ENCODE results near the gene HMG20A.

The HMG20A gene

GRCh38 chr15:77503764-77504163 is 83.1 kb downstream of the HMG20A start:
- no peak for DNase-seq

- no peak for DNase-seq
These were observed 83.6 kb downstream of the HMG20A start for GRCh38 chr15:77504306-77504705.

- DNase-seq, result no peak
These were observed 84.2 kb downstream of the HMG20A start for GRCh38 chr15:77504871-77505270.

GRCh38 chr15:77505556-77505955 is 84.9 kb downstream of the HMG20A start:
- DNase-seq, result no peak

- no peak for DNase-seq
These were observed 85.8 kb downstream of the HMG20A start for GRCh38 chr15:77506311-77507142.

- DNase-seq, result no peak
These were observed 86.6 kb downstream of the HMG20A start for GRCh38 chr15:77507143-77507897.

- DNase-seq, result no peak
These were observed 87.2 kb downstream of the HMG20A start for GRCh38 chr15:77507911-77508310.

GRCh38 chr15:77508541-77509243 is 88.0 kb downstream of the HMG20A start:
- no peak for DNase-seq

GRCh38 chr15:77510066-77511057 is 89.7 kb downstream of the HMG20A start:
- no peak for DNase-seq

- no peak for DNase-seq
These were observed 91.2 kb downstream of the HMG20A start for GRCh38 chr15:77511869-77512268.

GRCh38 chr15:77513226-77513625 is 92.5 kb downstream of the HMG20A start:
- DNase-seq, result no peak

GRCh38 chr15:77514641-77515402 is 94.1 kb downstream of the HMG20A start:
- no peak for DNase-seq

GRCh38 chr15:77515613-77516012 is 94.9 kb downstream of the HMG20A start:
- no peak for DNase-seq

- DNase-seq, result no peak
These were observed 95.4 kb downstream of the HMG20A start for GRCh38 chr15:77516076-77516475.

- DNase-seq, result no peak
These were observed 96.1 kb downstream of the HMG20A start for GRCh38 chr15:77516786-77517185.

- no peak for DNase-seq
These were observed 96.9 kb downstream of the HMG20A start for GRCh38 chr15:77517579-77517978.

GRCh38 chr15:77518458-77518857 is 97.8 kb downstream of the HMG20A start:
- DNase-seq, result no peak

GRCh38 chr15:77519540-77519939 is 98.9 kb downstream of the HMG20A start:
- no peak for DNase-seq

- no peak for DNase-seq
These were observed 100.5 kb downstream of the HMG20A start for GRCh38 chr15:77521206-77521605.

- no peak for DNase-seq
These were observed 104.7 kb downstream of the HMG20A start for GRCh38 chr15:77525400-77525811.

GRCh38 chr15:77525907-77526594 is 105.4 kb downstream of the HMG20A start:
- no peak for DNase-seq

Measured in activated CD8-positive, alpha-beta memory T cell treated with anti-CD3 and anti-CD28 coated beads, Interleukin-2, amount 50 U/mL, for 48 hours (primary cell).